Spinal cord (tissue), 10 donors: ENCODE data around the gene ERCC6L. TPM values are rescaled to one million over a fixed set of nuclear protein-coding genes. Genes with fewer than 3 reads are reported as not detected.

Source experiments
- DNase-seq, 6 donors: peaks; one replicate each; pipeline versions ENCODE4 v3.0.0 to v3.0.0-alpha.2; 2013 to 2015; ENCODE audit warnings: low spot score in 6 of 6, low read depth in 4 of 6
- H3K27ac ChIP-seq: one replicate; pipeline ENCODE4 v1.5.1; 2013; ENCODE audit warnings: low read depth, low read length, control low read depth
- H3K27me3 ChIP-seq: one replicate; pipeline ENCODE4 v1.6.1; 2013; ENCODE audit warnings: low read length; ENCODE audit not compliant: control insufficient read depth, insufficient read depth
- H3K36me3 ChIP-seq: one replicate; pipeline ENCODE4 v1.6.1; 2013; ENCODE audit warnings: low read length; ENCODE audit not compliant: control insufficient read depth, insufficient read depth
- H3K4me1 ChIP-seq: one replicate; pipeline ENCODE4 v1.6.1; 2013; ENCODE audit warnings: low read length; ENCODE audit not compliant: control insufficient read depth, insufficient read depth
- H3K4me3 ChIP-seq: one replicate; pipeline ENCODE4 v1.5.1; 2013; ENCODE audit warnings: low read depth, low read length, control low read depth
- H3K9me3 ChIP-seq: one replicate; pipeline ENCODE4 v1.6.1; 2013; ENCODE audit warnings: low read length; ENCODE audit not compliant: control insufficient read depth, insufficient read depth
- WGBS: methylation state at CpG from one replicate; pipeline ENCODE4 v1.1.5; 2013; ENCODE audit warnings: missing lambda C conversion rate; ENCODE audit not compliant: insufficient coverage; 5-methylcytosine and 5-hydroxymethylcytosine counted together
- polyA plus RNA-seq, 2 donors: library from polyadenylated mRNA; unstranded; fragments of 120-200 nt; gene quantifications; one replicate each; pipeline ENCODE4 v1.2.1, GENCODE V29; 2013; ENCODE audit not compliant: insufficient read length in 2 of 2
- total RNA-seq, 2 donors: library from RNA; depleted of rRNA in 1 of 2; stranded (reverse); fragments of 120-200 nt in 1 of 2; fragments of >200 nt in 1 of 2; gene quantifications; one replicate each; pipeline versions ENCODE4 v1.2.3 to v1.2.4, GENCODE V29; 2013 to 2014
- donor health status: healthy.

Gene ERCC6L
- total and polyA plus RNA-seq, 4 donors: 1.3 to 1.7 (median 1.5) TPM

DNA sequence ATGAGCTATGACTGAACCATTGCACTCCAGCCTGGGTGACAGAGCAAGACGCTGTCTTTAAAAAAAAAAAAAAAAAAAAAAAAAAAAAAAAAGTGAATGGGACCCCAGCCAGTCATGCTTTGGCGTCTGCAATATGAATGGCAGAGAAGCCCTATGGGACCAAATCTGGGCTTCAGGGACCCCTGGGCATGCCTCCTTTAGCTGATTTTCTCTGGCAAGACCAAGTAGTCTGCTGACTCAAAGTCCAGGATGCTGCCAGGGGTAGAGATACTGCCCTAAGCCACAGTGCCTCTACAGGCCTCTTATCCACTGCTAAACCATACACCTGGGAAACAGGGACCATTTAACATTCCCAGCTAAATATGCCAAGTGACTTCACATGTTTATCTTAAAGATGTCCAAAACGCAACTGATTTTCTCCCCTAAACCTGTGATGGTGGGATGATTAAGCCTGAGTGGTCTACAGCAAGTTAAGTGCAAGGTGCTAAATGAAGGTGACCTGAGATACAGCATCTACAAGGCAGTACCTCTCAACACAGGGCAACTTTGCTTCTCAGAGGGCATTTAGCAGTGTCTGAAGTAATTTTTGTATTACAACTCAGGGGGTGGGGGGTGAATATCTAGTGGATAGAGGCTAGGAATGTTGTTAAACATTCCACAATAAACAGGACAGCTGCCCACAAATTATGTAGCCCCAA lies 32.4 kb upstream of the ERCC6L start:
- WGBS: 54% methylated on average over 1 of the region's 3 CpGs
- Histone ChIP-seq H3K4me3 (no peak overlapping the region), H3K36me3 (peaks cover 58% of the 10 kb centered on the region), H3K27ac (no peak overlapping the region), H3K27me3 (no peaks in the 10 kb centered on the region), H3K4me1 (no peaks in the 10 kb centered on the region), H3K9me3 (no peaks in the 10 kb centered on the region)
- no peak for DNase-seq

DNA sequence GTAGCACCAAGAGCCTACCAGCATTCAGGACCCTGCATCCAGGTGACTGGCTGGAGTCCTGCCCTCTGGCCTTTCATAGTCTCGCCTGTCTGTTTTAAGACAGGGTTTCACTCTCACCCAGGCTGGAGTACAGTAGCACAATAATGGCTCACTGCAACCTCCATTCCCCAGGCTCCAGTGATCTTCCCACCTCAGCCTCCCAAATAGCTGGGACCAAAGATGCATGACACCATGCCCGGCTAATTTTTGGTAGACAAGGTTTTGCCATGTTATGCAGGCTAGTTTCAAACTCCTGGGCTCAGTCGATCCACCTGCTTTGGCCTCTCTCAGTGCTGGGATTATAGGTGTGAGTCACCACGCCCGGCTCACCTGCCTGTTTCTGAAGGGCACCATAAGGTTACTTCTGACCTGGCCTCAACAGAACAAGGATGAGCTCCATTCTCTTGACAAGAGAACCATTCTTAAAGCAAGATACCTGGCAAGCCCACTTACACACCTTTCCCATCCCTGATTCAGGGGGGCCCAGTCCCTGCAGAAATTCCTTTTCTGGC lies 31.6 kb upstream of the ERCC6L start:
- 96% methylated on average over 3 of the region's 5 CpGs for WGBS
- no peak for DNase-seq
- no peaks in the 10 kb centered on the region for H3K27me3 ChIP-seq
- no peaks in the 10 kb centered on the region for H3K9me3 ChIP-seq
- no peak overlapping the region for H3K27ac ChIP-seq
- H3K36me3 ChIP-seq: peaks cover 58% of the 10 kb centered on the region
- H3K4me1 ChIP-seq: no peaks in the 10 kb centered on the region
- H3K4me3 ChIP-seq: no peak overlapping the region

GRCh38 chrX:72269671-72270251 lies 30.9 kb upstream of the ERCC6L start:
- no peak overlapping the region for H3K27ac ChIP-seq
- H3K9me3 ChIP-seq: no peaks in the 10 kb centered on the region
- no peak overlapping the region for H3K4me3 ChIP-seq
- no peak for DNase-seq
- H3K4me1 ChIP-seq: no peaks in the 10 kb centered on the region
- 80% methylated on average over 2 of the region's 3 CpGs for WGBS
- H3K36me3 ChIP-seq: peaks cover 58% of the 10 kb centered on the region
- H3K27me3 ChIP-seq: no peaks in the 10 kb centered on the region

- H3K27ac ChIP-seq: no peak overlapping the region
- no peak for DNase-seq
- H3K4me1 ChIP-seq: no peaks in the 10 kb centered on the region
- no peaks in the 10 kb centered on the region for H3K9me3 ChIP-seq
- H3K36me3 ChIP-seq: peaks cover 54% of the 10 kb centered on the region
- no peak overlapping the region for H3K4me3 ChIP-seq
- no peaks in the 10 kb centered on the region for H3K27me3 ChIP-seq
- WGBS: no CpG with 5 or more reads among the region's 2 CpGs
Measured at GRCh38 chrX:72268597-72269365, 30.0 kb upstream of the ERCC6L start.

DNA sequence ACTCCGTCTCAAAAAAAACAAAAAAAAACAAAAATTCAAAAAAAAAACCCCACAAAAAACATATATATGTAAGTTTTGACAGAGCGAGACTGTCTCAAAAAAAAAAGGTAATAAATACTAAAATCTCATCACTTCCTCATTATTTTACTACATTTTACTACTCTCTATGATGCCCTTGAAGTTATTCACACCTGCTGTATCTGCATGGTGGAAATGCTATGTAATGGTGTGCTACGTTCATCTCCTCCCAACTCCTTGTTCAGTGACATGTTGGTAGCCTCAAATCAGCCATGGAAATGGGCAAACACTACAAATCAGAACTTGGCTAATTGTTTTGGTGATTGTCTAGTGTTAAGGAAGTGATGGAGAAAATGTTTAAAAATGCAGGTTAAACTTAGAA lies 26.4 kb upstream of the ERCC6L start:
- Histone ChIP-seq H3K4me3 (no peak overlapping the region), H3K36me3 (peaks cover 26% of the 10 kb centered on the region), H3K27ac (no peak overlapping the region), H3K27me3 (no peaks in the 10 kb centered on the region), H3K4me1 (no peaks in the 10 kb centered on the region), H3K9me3 (no peaks in the 10 kb centered on the region)
- DNase-seq: no peak
- no CpG with 5 or more reads among the region's 3 CpGs for WGBS

- Histone ChIP-seq H3K36me3 (peaks cover under 1% of the 10 kb centered on the region), H3K4me1 (no peaks in the 10 kb centered on the region), H3K27ac (no peak overlapping the region), H3K4me3 (no peak overlapping the region), H3K27me3 (peaks cover 3% of the 10 kb centered on the region), H3K9me3 (no peaks in the 10 kb centered on the region)
- DNase-seq: no peak
- 80% methylated on average over 3 of the region's 7 CpGs for WGBS
Measured at GRCh38 chrX:72262077-72262476, 23.2 kb upstream of the ERCC6L start.

GRCh38 chrX:72260448-72260847 lies 21.6 kb upstream of the ERCC6L start:
- H3K9me3 ChIP-seq: no peaks in the 10 kb centered on the region
- DNase-seq: no peak
- 91% methylated on average over 4 of the region's 4 CpGs for WGBS
- H3K27me3 ChIP-seq: peaks cover 12% of the 10 kb centered on the region
- no peaks in the 10 kb centered on the region for H3K36me3 ChIP-seq
- no peak overlapping the region for H3K4me3 ChIP-seq
- no peak overlapping the region for H3K27ac ChIP-seq
- H3K4me1 ChIP-seq: peaks cover 5% of the 10 kb centered on the region

DNA sequence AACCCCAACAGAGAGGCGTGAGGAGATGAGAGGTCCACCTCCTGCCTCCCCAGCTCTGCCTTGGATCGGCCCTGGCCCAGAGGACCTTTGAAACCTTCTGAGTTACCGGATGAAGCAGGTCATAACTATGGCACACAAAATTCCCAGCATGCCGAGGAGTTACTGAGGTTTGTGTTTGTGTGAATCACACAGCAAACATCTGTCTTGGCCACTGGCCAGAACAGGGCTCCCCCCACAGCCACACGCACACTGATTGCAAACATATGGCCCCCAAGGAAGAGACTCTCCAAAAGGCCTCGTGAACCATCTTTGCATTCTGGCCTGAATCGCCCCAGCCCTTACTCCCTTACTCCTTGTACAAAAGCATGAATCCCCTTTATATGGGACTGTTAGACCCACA lies 19.3 kb upstream of the ERCC6L start:
- Histone ChIP-seq H3K36me3 (no peaks in the 10 kb centered on the region), H3K27me3 (peaks cover 20% of the 10 kb centered on the region), H3K27ac (no peak overlapping the region), H3K4me3 (no peak overlapping the region), H3K9me3 (no peaks in the 10 kb centered on the region), H3K4me1 (peaks cover 9% of the 10 kb centered on the region)
- 62% methylated on average over 4 of the region's 7 CpGs for WGBS
- no peak for DNase-seq

DNA sequence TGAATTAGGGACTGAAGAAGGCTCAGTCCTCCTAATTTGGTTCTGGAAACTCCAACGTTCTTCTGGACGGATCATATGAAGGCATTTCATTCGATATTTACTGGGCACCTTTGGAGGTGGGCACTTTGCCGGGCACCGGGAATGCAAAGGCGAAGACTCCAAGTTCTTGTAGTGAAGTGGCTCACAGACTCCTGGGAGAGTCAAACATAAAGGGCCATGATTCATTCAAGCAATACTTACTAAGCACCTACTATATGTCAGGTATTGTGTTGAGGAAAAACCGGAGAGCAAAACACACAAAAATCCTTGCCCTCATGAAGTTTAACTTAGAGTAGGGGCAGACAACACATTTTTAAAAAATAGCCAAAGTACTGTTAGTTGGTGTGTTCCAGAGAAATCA lies 17.0 kb upstream of the ERCC6L start:
- Histone ChIP-seq H3K4me1 (peaks cover 9% of the 10 kb centered on the region), H3K9me3 (no peaks in the 10 kb centered on the region), H3K27me3 (peaks cover 27% of the 10 kb centered on the region), H3K36me3 (no peaks in the 10 kb centered on the region), H3K4me3 (no peak overlapping the region), H3K27ac (no peak overlapping the region)
- DNase-seq: no peak
- 47% methylated on average over 3 of the region's 7 CpGs for WGBS
